Measurements from ENCODE around the gene LCMT1. TPM values are rescaled to one million over a fixed set of nuclear protein-coding genes. Genes with fewer than 3 reads are reported as not detected.

Gene LCMT1
- total RNA-seq, 1 experiment from 2014 or later, result 31.0 TPM

DNA sequence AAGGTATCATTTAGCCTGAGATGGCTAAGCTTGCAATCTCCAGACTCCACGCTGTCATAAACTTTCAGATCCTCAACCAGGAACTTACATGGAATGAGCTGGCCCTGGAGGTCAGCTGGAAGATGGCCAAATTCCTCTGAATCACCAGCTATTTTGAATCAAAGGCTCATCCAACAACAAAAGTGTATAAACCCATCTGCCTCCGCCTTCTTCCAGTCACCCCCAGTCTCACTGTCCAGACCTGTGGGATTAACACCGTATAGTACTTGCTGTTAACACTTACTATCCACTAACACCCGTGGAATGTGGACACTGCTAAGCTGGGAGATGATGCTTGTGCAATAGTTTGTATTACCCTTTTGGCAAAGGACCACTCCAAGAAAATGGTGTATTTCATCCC is 1.9 kb upstream of the LCMT1 start:
- Histone ChIP-seq H3K4me1 (ENCODE audit: insufficient read depth, low read length) (peaks cover 24% of the 10 kb centered on the region), H3K27me3 (ENCODE audit: low read length) (no peaks in the 10 kb centered on the region), H3K9me2 (replicated peaks; ENCODE audit: low read length) (no peaks in the 10 kb centered on the region), H3K4me2 (ENCODE audit: low read length) (peak overlapping the region; percentile 86), H4K20me1 (ENCODE audit: low read length) (no peaks in the 10 kb centered on the region), H3K9me3 (ENCODE audit: low read length) (no peaks in the 10 kb centered on the region), H2AFZ (ENCODE audit: low read length) (no peak overlapping the region), H3K9ac (ENCODE audit: low read length) (no peak overlapping the region), H3F3A (ENCODE audit: low read length, unreplicated experiment) (no peaks in the 10 kb centered on the region), H3K4me3 (ENCODE audit: low read length) (peak overlapping the region; percentile 31; the same call in 1 of the 2 replicates), H3K36me3 (ENCODE audit: low read depth, low read length) (no peaks in the 10 kb centered on the region), H3K79me2 (ENCODE audit: low read length) (peaks cover 30% of the 10 kb centered on the region), H3K27ac (ENCODE audit: low read length) (peak overlapping the region; percentile 57)
- ChIA-PET POLR2A (ENCODE audit: unreplicated experiment) (no interaction called here), CTCF (interaction anchor here (0.5 kb wide), 1 partner anchor 21 kb away, joined by 7 read pairs; no protein-coding TSS in a partner anchor)
- BruUV-seq (replicated peaks), result no TSS peak
- ATAC-seq, result no peak
- peak; percentile 91 for DNase-seq
- TF ChIP-seq, protein P1, sequence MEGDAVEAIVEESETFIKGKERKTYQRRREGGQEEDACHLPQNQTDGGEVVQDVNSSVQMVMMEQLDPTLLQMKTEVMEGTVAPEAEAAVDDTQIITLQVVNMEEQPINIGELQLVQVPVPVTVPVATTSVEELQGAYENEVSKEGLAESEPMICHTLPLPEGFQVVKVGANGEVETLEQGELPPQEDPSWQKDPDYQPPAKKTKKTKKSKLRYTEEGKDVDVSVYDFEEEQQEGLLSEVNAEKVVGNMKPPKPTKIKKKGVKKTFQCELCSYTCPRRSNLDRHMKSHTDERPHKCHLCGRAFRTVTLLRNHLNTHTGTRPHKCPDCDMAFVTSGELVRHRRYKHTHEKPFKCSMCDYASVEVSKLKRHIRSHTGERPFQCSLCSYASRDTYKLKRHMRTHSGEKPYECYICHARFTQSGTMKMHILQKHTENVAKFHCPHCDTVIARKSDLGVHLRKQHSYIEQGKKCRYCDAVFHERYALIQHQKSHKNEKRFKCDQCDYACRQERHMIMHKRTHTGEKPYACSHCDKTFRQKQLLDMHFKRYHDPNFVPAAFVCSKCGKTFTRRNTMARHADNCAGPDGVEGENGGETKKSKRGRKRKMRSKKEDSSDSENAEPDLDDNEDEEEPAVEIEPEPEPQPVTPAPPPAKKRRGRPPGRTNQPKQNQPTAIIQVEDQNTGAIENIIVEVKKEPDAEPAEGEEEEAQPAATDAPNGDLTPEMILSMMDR (conservative IDR thresholded peaks at IDR 0.05; ENCODE audit: low read depth, low read length), result no peak
- TF ChIP-seq EZH2phosphoT487 (IDR thresholded peaks at IDR 0.05; ENCODE audit: borderline replicate concordance, low read length) (no peak), EZH2 (IDR thresholded peaks at IDR 0.05; ENCODE audit: low read length, unreplicated experiment) (no peak)
- intact Hi-C loops (cut with micrococcal nuclease), result loop anchor here (5.0 kb wide), 2 partner anchors 52 to 62 kb away; no protein-coding TSS in a partner anchor

DNA sequence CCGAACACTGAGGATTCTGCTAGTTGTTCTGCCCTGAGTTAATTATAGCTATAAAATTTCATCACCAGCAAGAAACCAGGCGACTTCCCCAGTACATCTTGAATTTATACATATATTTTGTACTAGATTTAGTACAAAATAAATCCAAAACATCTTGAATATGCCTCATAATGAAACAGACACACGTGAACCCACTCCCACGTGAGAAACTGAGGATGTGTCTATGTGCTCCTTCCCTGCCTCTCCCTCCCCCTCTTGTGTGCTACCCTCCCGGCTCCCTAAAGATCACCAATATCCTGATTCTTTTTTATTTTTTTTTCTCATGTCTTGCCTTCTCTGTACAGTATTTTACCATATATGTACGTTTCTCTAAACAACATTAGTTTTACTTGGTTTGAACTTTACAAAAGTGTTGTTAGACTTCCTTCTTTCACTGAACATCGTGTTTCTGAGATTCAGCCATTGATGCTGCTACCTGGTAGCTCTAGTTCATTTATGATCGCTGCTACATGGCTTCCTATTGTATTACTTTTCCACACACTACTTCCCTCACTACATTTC is 1.1 kb upstream of the LCMT1 start:
- ChIA-PET CTCF (interaction anchor here (0.8 kb wide), 1 partner anchor 115 kb away, joined by 4 read pairs; no protein-coding TSS in a partner anchor), POLR2A (ENCODE audit: unreplicated experiment) (no interaction called here)
- DNase-seq (no peak), ATAC-seq (no peak)
- H3K9ac ChIP-seq (ENCODE audit: low read length), result peak overlapping the region; percentile 68
- peak overlapping the region; percentile 86 for H3K4me2 ChIP-seq (ENCODE audit: low read length)
- H3K9me3 ChIP-seq (ENCODE audit: low read length), result no peaks in the 10 kb centered on the region
- no peaks in the 10 kb centered on the region for H3K27me3 ChIP-seq (ENCODE audit: low read length)
- BruUV-seq (replicated peaks), result no TSS peak
- peak overlapping the region; percentile 79 for H3K4me3 ChIP-seq (ENCODE audit: low read length)
- intact Hi-C loops (cut with micrococcal nuclease), result loop anchor here (5.0 kb wide), 1 partner anchor 63 kb away; no protein-coding TSS in a partner anchor
- no peaks in the 10 kb centered on the region for H3K36me3 ChIP-seq (ENCODE audit: low read depth, low read length)
- TF ChIP-seq, protein P1 (conservative IDR thresholded peaks at IDR 0.05; ENCODE audit: low read depth, low read length), result no peak
- TF ChIP-seq EZH2phosphoT487 (IDR thresholded peaks at IDR 0.05; ENCODE audit: borderline replicate concordance, low read length), result no peak
- TF ChIP-seq EZH2 (IDR thresholded peaks at IDR 0.05; ENCODE audit: low read length, unreplicated experiment), result no peak
- peaks cover 24% of the 10 kb centered on the region for H3K4me1 ChIP-seq (ENCODE audit: insufficient read depth, low read length)
- H3F3A ChIP-seq (ENCODE audit: low read length, unreplicated experiment), result no peaks in the 10 kb centered on the region
- H2AFZ ChIP-seq (ENCODE audit: low read length), result peak overlapping the region; percentile 95
- H3K79me2 ChIP-seq (ENCODE audit: low read length), result peaks cover 38% of the 10 kb centered on the region
- H3K9me2 ChIP-seq (replicated peaks; ENCODE audit: low read length), result no peaks in the 10 kb centered on the region
- H3K27ac ChIP-seq (ENCODE audit: low read length), result no peak overlapping the region
- no peaks in the 10 kb centered on the region for H4K20me1 ChIP-seq (ENCODE audit: low read length)

DNA sequence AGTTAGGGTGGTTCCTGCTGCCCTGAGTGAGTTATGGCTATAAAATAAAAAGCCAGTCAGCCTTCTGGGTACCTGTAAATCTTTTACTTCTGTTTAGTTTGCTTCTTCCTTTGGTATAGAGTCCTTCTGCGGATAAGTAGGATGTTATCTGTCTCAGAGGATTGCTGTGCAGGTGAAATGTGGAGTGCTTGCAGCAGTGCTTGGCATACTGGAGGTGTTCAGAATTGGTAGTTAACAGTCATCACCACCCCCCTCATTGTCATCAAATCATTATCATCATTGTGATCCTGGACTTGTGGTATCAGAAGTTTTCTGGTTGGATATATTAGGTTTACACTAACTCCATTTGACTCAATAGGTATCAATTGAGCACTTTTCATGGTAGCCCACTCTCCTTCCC is 2.6 kb downstream of the LCMT1 start:
- no peaks in the 10 kb centered on the region for H3K9me2 ChIP-seq (replicated peaks; ENCODE audit: low read length)
- H3K79me2 ChIP-seq (ENCODE audit: low read length), result peaks cover 62% of the 10 kb centered on the region
- peaks cover 14% of the 10 kb centered on the region for H3K4me1 ChIP-seq (ENCODE audit: insufficient read depth, low read length)
- ATAC-seq (no peak), DNase-seq (no peak)
- no TSS peak for BruUV-seq (replicated peaks)
- no peak overlapping the region for H3K9ac ChIP-seq (ENCODE audit: low read length)
- no peaks in the 10 kb centered on the region; the same call in 1 of the 2 replicates for H3K36me3 ChIP-seq (ENCODE audit: low read depth, low read length)
- H3K27me3 ChIP-seq (ENCODE audit: low read length), result no peaks in the 10 kb centered on the region
- intact Hi-C loops (cut with micrococcal nuclease), result loop anchor here (5.0 kb wide), 1 partner anchor 67 kb away; no protein-coding TSS in a partner anchor
- TF ChIP-seq, protein P1 (conservative IDR thresholded peaks at IDR 0.05; ENCODE audit: low read depth, low read length), result no peak
- H3K27ac ChIP-seq (ENCODE audit: low read length), result no peak overlapping the region
- no peaks in the 10 kb centered on the region for H3F3A ChIP-seq (ENCODE audit: low read length, unreplicated experiment)
- no peak overlapping the region for H2AFZ ChIP-seq (ENCODE audit: low read length)
- H3K4me2 ChIP-seq (ENCODE audit: low read length), result no peak overlapping the region
- no peaks in the 10 kb centered on the region for H4K20me1 ChIP-seq (ENCODE audit: low read length)
- no peaks in the 10 kb centered on the region for H3K9me3 ChIP-seq (ENCODE audit: low read length)
- ChIA-PET CTCF (no interaction called here), POLR2A (ENCODE audit: unreplicated experiment) (no interaction called here)
- H3K4me3 ChIP-seq (ENCODE audit: low read length), result no peak overlapping the region
